Activated CD4-positive, alpha-beta T cell treated with anti-CD3 and anti-CD28 coated beads for 1 hour (primary cell): ENCODE results near the gene KLK15.

Source experiments
- DNase-seq: peaks from one replicate; pipeline ENCODE4 v3.0.0-alpha.2; 2020

The KLK15 gene

GRCh38 chr19:50843205-50843604 lies 9.8 kb upstream of the KLK15 start:
- no peak for DNase-seq

DNA sequence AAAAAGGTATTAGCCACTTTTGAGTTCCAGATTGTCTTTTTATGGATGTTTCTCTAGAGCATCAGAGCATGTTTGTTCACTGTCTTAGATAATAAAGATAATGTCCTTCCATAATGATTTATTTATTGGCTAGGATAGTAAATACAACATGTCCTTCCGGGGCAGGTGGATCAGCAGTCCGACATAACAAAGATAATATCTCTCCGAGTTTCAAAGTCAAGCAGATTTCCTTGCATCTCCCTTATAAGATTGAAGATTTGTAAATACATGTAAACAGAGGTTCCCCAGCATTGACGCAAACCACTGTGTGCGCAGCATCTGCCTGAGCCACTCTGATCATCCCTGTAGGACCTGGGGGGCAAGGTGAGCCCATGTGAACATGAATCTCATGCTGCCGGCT lies 8.8 kb upstream of the KLK15 start:
- no peak for DNase-seq

DNA sequence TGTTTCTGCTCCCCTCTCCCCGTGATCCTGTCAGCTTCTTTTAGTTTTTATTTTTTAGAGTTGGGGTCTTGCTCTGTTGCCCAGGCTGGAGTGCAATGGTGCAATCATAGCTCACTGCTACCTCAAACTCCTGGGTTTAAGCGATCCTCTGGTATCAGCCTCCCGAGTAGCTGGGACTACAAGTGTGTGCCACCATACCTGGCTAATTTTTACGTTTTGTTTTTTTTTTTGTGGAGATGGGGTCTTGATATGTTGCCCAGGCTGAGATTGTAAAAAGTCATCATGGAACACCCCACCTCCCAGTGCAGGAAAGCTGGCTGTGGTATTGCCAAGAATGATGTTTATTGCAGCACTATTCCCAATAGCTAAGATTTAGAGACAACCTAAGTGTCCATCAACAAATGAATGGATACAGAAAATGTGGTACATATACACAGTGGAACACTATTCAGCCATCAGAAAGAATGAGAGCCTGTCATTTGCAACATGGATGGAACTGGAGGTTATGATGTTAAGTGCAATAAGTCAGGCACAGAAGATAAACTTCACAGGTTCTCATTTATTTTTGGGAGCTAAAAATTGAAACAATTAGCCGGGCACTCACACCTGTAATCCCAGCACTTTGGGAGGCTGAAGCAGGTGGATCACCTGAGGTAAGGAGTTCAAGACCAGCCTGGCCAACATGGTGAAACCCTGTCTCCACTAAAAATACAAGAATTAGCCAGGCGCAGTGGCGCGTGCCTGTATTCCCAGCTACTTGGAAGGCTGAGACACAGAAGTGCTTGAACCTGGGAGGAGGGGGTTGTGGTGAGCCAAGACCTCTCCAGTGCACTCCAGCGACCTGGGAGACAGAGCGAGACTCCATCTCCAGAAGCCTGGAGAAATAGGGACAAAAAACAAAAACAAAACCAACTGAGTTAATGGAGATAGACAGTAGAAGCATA lies 6.6 kb upstream of the KLK15 start:
- DNase-seq, result no peak

DNA sequence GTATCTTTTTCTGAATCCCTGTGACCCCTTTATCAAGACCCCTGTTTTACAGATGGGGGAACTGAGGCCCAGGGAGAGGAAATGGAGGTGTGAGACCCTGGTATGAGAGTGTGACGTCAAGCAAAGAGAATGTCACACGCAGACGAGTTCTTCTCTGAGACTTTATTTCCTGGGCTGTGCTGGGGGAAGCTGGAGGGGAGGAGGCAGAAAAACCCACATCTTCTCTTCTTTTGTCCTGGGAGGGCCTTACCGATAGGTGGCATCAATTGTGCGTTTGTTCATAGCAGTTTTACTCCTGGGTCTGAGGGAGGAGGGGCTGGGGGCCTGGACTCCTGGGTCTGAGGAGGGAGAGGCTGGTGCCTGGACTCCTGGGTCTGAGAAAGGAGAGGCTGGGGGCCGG lies 4.9 kb upstream of the KLK15 start:
- DNase-seq, result no peak

DNA sequence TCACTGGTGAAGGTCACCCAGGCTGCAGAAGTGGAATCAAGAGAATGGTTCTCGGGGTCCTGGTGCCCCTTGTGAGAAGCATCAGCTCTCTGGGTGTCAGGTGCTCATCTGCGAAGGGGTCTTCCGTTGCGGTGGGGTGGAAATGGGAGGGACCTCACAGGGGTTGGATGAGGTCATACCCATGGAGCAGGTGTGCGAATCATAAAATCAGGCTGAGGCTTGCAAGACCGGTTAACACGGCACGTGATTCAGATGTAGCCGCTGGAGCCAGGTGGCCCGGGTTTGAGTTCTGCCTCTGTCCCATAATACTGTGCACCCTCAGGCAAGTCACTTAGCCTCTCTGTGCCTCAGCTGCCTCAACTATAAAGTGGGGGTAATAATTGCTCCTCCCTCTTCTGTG lies 3.9 kb upstream of the KLK15 start:
- DNase-seq, result no peak

DNA sequence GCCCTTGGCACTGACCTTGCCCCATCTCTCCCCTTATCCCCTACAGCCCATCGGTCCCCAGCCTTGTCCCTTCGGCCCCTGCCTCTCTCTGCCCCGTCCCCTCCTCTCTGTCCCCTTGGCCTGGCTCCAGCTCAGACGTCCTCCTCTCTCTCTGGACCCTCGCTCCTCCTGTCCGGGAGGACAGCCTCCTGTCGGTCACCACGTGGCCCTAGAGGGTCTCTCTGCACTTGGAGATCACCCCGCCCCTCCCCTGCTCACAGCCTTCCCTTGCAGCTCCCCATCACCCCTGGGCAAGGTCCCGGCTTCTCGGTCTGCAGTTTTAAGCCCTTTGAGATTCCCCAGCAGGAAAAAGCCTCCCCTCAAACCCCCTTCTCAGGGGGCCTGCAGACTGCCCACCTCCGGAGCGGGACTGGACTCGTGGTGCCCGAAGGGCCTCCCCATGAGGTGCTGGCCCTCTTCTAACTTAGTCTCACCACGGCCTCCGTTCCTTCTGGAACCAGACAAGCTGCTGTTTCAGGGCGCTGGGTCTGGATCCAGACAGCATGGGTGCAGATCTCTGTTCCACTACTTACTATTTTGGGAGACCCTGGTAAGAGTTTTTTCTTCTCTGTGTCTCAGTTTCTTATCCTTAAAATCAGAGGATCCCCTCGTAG lies 3.3 kb upstream of the KLK15 start:
- no peak for DNase-seq

GRCh38 chr19:50835785-50836542 lies 2.6 kb upstream of the KLK15 start:
- DNase-seq, result peak; percentile 44

DNA sequence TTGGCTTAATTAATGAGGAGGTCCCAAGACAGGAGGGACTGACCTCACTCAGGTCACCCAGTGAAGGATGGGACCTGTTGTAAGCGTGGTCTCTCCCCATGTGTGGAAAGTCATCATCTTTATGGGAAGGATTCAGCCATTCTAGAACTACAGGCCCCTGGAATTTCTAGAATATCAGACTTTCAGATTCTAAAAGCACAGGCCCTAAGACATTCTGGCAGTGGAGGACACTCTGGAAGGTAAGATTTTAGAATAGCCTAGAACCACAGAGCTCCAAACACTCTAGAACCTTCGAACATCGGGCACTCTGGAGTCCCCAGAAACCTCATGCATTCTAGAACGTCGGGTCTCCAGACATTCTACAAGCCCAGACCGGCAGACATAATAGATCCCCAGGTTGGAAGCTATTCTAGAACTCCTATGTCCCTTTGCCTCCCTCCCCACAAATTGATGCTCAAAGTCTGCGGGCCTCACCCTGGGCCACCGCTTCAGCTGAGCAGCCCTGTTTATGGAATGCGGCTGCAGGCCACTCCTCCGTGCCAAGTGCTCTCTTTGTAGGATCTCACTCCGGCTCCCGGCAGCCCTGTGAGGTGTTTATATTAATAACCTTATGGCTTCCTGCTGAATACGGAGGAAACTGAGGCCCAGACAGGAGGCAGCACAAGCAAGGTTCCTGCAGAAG lies 1.9 kb upstream of the KLK15 start:
- DNase-seq, result no peak

DNA sequence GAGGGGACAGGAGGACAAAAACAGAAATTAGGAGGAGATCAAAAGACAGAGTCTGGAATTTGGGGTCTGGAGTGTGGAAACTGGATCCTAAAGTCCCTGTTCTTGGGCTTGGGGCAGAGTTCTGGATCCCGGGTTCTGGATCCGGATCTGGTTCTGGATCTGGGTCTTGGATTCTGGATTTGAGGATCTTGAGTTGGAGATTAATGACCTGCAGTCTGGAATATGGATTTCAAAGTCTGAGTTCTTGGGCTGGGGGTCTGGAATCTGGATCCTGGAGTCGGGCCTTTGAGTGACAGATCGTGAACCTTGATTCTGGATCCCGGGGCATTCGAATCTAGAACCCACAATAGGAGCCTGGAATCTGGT lies 411 bp upstream of the KLK15 start:
- no peak for DNase-seq

- no peak for DNase-seq
Observed at GRCh38 chr19:50832666-50833065, 708 bp downstream of the KLK15 start.

DNA sequence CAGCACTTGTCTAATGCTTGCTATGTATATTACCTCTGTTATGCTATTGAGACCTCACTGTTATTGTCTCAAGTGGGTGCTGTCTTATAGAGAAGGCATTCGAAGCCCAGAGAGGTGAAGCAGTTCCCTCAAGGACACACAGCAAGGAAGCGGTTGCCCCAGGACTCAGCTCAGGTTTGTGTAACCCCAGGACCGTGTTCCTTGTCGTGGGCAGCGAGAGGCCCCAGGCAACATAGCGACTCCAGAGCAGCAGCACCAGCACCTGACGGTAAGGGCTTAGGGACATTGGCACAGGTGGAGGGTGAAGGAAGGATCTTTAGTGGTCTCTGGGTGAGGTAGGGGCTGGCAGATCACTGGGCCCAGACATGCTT lies 2.4 kb downstream of the KLK15 start:
- DNase-seq, result no peak

- DNase-seq, result no peak
Observed at GRCh38 chr19:50830266-50831025, 2.9 kb downstream of the KLK15 start.

DNA sequence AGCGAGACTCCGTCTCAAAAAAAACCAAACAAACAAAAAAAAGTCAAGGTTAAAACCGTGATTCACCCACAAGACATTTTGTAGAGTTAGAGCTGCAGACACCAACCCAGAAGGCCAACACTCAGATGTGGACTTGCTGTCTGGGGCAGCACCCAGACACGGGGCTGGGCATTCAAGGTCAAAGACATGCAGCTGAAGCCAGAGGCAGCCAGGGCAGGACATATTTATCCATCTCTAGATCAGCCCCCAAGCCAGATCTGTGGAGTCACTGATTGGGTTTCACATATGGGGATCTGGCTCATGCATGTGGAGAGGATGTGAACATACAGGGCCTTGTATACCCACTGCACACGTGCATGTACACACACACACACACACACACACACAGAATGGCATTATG lies 3.6 kb downstream of the KLK15 start:
- no peak for DNase-seq

- DNase-seq, result no peak
Observed at GRCh38 chr19:50827476-50827875, 5.9 kb downstream of the KLK15 start.

DNA sequence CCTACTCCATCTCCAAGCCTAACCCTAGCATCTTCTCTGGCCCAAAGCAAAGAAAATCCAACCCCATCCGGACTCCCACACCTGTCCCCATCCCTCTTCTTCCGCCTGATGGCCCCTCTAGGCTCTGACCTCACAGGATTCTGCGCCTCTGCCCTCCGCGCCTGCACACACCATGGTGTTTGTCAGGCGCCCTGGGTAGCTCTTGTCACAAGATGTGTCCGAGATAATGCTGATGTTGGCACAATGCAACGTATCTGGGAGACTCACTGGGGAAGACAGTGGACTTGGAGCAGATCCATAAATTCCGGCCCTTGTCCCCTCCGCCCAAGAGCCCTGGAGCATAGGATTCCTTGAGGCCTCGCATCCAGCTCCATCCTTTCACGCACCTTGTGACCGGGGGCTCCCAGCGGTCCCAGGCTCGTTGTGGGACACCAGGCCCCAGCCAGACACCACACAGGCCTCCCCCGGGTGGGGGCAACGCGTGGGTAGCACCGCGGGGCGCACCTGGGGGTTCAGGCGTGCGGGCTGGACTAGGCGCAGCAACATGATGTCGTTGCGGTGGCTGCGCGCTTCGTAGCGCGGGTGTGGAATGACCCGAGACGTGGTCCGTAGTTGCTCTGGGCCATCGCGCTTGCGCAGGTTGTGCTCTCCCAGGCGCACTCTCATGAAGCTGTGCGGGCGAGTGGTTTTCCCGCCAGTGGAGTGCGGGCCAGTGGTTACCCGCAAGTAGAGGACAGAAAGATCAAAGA lies 6.7 kb downstream of the KLK15 start:
- no peak for DNase-seq

GRCh38 chr19:50823389-50824042 lies 9.9 kb downstream of the KLK15 start, which contains the start of gene KLK1:
KLK1 (minus strand) TSS chr19:50823787; CDS start chr19:50823748, 39 bp downstream.
- DNase-seq, result no peak

DNA sequence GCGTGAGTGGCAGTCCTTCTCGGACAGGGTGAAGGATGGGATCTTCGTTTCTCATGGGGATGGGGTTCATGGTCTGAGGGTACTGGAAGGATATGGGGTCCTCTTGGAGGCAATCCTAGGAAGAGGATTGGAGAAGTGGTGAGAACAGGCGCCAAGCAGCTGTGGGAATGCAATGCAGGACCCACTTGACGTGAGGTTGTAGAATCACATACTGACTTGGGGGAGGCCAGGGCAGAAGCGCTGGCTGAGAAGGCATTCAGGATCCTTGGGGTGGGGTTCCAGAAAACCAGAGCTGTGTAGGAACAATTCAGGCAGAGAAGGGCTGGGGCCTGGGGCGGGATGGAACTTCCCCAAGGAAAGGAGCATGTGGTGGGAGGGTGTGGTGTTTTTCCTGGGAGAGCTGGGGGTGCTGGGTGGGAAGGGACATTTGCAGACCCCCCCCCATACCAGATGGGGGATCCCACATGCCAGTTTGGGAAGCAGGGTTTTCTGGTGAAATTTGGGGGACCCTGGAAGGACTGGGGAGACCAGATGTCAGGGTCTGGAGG lies 10.6 kb downstream of the KLK15 start:
- no peak for DNase-seq

- DNase-seq, result no peak
Observed at GRCh38 chr19:50821622-50822021, 11.8 kb downstream of the KLK15 start.

DNA sequence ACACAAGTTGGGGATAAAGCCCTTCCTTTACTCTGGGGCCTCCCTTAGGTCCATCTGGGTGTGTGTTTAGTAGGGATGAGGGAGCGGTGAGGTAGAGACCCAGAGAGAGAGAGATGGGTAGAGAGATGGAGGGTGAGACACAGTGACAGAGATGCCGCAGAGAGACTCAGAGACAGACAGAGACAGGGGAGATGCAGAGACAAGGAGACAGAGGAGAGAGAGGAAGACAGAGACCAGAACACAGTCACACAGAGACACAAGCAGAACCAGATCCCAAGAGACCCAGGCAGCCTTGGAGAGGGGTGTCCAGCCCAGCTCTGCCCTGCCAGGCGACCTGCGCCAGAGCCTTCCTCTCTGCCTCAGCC lies 12.1 kb downstream of the KLK15 start:
- DNase-seq, result no peak

GRCh38 chr19:50820549-50821247 lies 12.7 kb downstream of the KLK15 start:
- DNase-seq, result no peak
